OCI-LY1 (cell line): ENCODE data around the gene FHL3.

Experiments used
- H2AFZ ChIP-seq: fragments of 200-600 bp; sonication (generic), shearing (Covaris generic); 2 replicates; pipeline ENCODE4 v1.6.0; 2014; ENCODE audit warnings: antibody characterized with exemption, mild to moderate bottlenecking, low read length
- H3F3A ChIP-seq: fragments of 200-600 bp; sonication (generic), shearing (Covaris generic); 2 replicates; pipeline ENCODE4 v1.6.0; 2014; ENCODE audit warnings: mild to moderate bottlenecking, antibody characterized with exemption, low read length, moderate library complexity; ENCODE audit not compliant: insufficient read depth
- H3K27ac ChIP-seq: fragments of 200-600 bp; sonication (generic); 2 replicates; pipeline ENCODE4 v1.5.1; 2014; ENCODE audit warnings: low read length, mixed run types, mild to moderate bottlenecking, low read depth; ENCODE audit not compliant: poor library complexity, severe bottlenecking
- H3K27me3 ChIP-seq: fragments of 200-600 bp; sonication (generic); 2 replicates; pipeline ENCODE4 v1.6.0; 2014; ENCODE audit warnings: antibody characterized with exemption, mild to moderate bottlenecking, low read length, moderate library complexity; ENCODE audit not compliant: insufficient read depth
- H3K36me3 ChIP-seq: fragments of 200-600 bp; sonication (generic); 2 replicates; pipeline ENCODE4 v1.6.1; 2014; ENCODE audit warnings: mild to moderate bottlenecking, antibody characterized with exemption, low read length, moderate library complexity, mixed read lengths; ENCODE audit not compliant: insufficient read depth
- H3K4me1 ChIP-seq: fragments of 200-600 bp; sonication (generic); 2 replicates; pipeline ENCODE4 v1.5.1; 2014; ENCODE audit warnings: mild to moderate bottlenecking, low read length, moderate library complexity; ENCODE audit not compliant: insufficient read depth, severe bottlenecking
- H3K4me2 ChIP-seq: fragments of 200-600 bp; sonication (generic), shearing (Covaris generic); 2 replicates; pipeline ENCODE4 v1.6.1; 2014; ENCODE audit warnings: low read length
- H3K4me3 ChIP-seq: fragments of 200-600 bp; sonication (generic); 2 replicates; pipeline ENCODE4 v1.5.1; 2014; ENCODE audit warnings: low read length, low read depth, mild to moderate bottlenecking, mixed read lengths; ENCODE audit not compliant: poor library complexity, severe bottlenecking
- H3K79me2 ChIP-seq: fragments of 200-600 bp; shearing (Covaris generic); 2 replicates; pipeline ENCODE4 v1.6.1; 2016; ENCODE audit warnings: mixed run types, low read length, mixed read lengths; ENCODE audit not compliant: insufficient read depth
- H3K9ac ChIP-seq: fragments of 200-600 bp; sonication (generic), shearing (Covaris generic); 2 replicates; pipeline ENCODE4 v1.6.1; 2014; ENCODE audit warnings: mild to moderate bottlenecking, low read length, mixed read lengths
- H3K9me2 ChIP-seq: fragments of 200-600 bp; sonication (generic), shearing (Covaris generic); 2 replicates; pipeline ENCODE4 v1.6.1; 2014; ENCODE audit warnings: low read depth, mild to moderate bottlenecking, low read length, mixed read lengths
- H3K9me3 ChIP-seq: fragments of 200-600 bp; shearing (Covaris generic); 2 replicates; pipeline ENCODE4 v1.6.1; 2014; ENCODE audit warnings: low read length, mixed read lengths
- H4K20me1 ChIP-seq: fragments of 200-600 bp; sonication (generic), shearing (Covaris generic); 2 replicates; pipeline ENCODE4 v1.6.0; 2016; ENCODE audit warnings: mild to moderate bottlenecking, low read length; ENCODE audit not compliant: insufficient read depth
- CTCF ChIP-seq: fragments of 200-600 bp; sonication (generic), shearing (Covaris generic); IDR thresholded peaks from 2 replicates; pipeline ENCODE4 v1.5.1; 2017; ENCODE audit warnings: mild to moderate bottlenecking, antibody characterized with exemption, low read length, moderate library complexity, mixed read lengths
- EZH2 ChIP-seq: fragments of 200-600 bp; sonication (generic), shearing (Covaris generic); IDR thresholded peaks from 2 replicates; pipeline ENCODE4 v1.8.0; 2017; ENCODE audit warnings: borderline replicate concordance, mixed run types, mild to moderate bottlenecking, antibody characterized with exemption, low read length, moderate library complexity, mixed read lengths

Gene FHL3

GRCh38 chr1:38051079-38051543 lies 45.8 kb upstream of the FHL3 start:
- H3K4me3 ChIP-seq: no peak overlapping the region
- H3K9me3 ChIP-seq: no peaks in the 10 kb centered on the region
- H3F3A ChIP-seq: no peaks in the 10 kb centered on the region
- H3K27me3 ChIP-seq: no peaks in the 10 kb centered on the region; the same call in 1 of the 2 replicates
- no peak overlapping the region for H3K9ac ChIP-seq
- no peak overlapping the region for H3K4me2 ChIP-seq
- no peaks in the 10 kb centered on the region for H3K79me2 ChIP-seq
- TF ChIP-seq EZH2 (no peak), CTCF (no peak)
- H3K27ac ChIP-seq: no peak overlapping the region
- H3K4me1 ChIP-seq: peaks cover 14% of the 10 kb centered on the region
- no peaks in the 10 kb centered on the region for H3K9me2 ChIP-seq
- H3K36me3 ChIP-seq: no peaks in the 10 kb centered on the region
- no peaks in the 10 kb centered on the region for H4K20me1 ChIP-seq
- H2AFZ ChIP-seq: no peak overlapping the region

- no peak overlapping the region for H2AFZ ChIP-seq
- H3K9ac ChIP-seq: no peak overlapping the region
- peaks cover 14% of the 10 kb centered on the region for H3K4me1 ChIP-seq
- no peaks in the 10 kb centered on the region for H3K36me3 ChIP-seq
- H3F3A ChIP-seq: no peaks in the 10 kb centered on the region
- H3K4me3 ChIP-seq: no peak overlapping the region
- no peaks in the 10 kb centered on the region for H3K9me2 ChIP-seq
- H3K79me2 ChIP-seq: no peaks in the 10 kb centered on the region
- no peak for TF ChIP-seq CTCF
- TF ChIP-seq EZH2: no peak
- no peaks in the 10 kb centered on the region for H4K20me1 ChIP-seq
- no peaks in the 10 kb centered on the region; the same call in 1 of the 2 replicates for H3K27me3 ChIP-seq
- no peaks in the 10 kb centered on the region for H3K9me3 ChIP-seq
- no peak overlapping the region for H3K27ac ChIP-seq
- H3K4me2 ChIP-seq: no peak overlapping the region
These were observed 45.2 kb upstream of the FHL3 start for GRCh38 chr1:38050397-38051078.

GRCh38 chr1:38047603-38048141 lies 42.4 kb upstream of the FHL3 start:
- Histone ChIP-seq H4K20me1 (no peaks in the 10 kb centered on the region), H3K79me2 (no peaks in the 10 kb centered on the region), H3K4me2 (no peak overlapping the region), H3K27me3 (no peaks in the 10 kb centered on the region; the same call in 1 of the 2 replicates), H3K9me2 (no peaks in the 10 kb centered on the region), H2AFZ (no peak overlapping the region), H3K9me3 (no peaks in the 10 kb centered on the region), H3K4me1 (peaks cover 5% of the 10 kb centered on the region), H3K9ac (no peak overlapping the region), H3F3A (no peaks in the 10 kb centered on the region), H3K4me3 (no peak overlapping the region), H3K36me3 (no peaks in the 10 kb centered on the region), H3K27ac (no peak overlapping the region)
- TF ChIP-seq EZH2 (no peak), CTCF (no peak)
